SH-SY5Y (cell line): ENCODE results near the gene SUB1.

Source experiments
- GATA2 ChIP-seq: IDR thresholded peaks from 2 replicates; pipeline ENCODE4 v1.6.1; 2011; ENCODE audit warnings: mild to moderate bottlenecking, low read depth, low read length
- GATA3 ChIP-seq: IDR thresholded peaks from 2 replicates; pipeline ENCODE4 v1.6.1; 2011; ENCODE audit warnings: low read depth, mild to moderate bottlenecking, low read length, moderate library complexity

GRCh38 chr5:32584646-32585045 lies 711 bp upstream of the SUB1 start:
- TF ChIP-seq GATA2: no peak
- no peak for TF ChIP-seq GATA3
